ENCODE results near the gene TP53I13. TPM values are rescaled to one million over a fixed set of nuclear protein-coding genes. Genes with fewer than 3 reads are reported as not detected.

Gene TP53I13
- polyA plus RNA-seq, 2 of the 4 experiments (the other 2 are of a cell fraction), result 27.5 to 57.8 TPM

GRCh38 chr17:29611351-29612093, 43.0 kb downstream of the TP53I13 start (continued):
- TF ChIP-seq HOXB13 (CRISPR knock-in tag; IDR thresholded peaks at IDR 0.05; ENCODE audit: low read depth), result no peak
- TF ChIP-seq, protein P1, sequence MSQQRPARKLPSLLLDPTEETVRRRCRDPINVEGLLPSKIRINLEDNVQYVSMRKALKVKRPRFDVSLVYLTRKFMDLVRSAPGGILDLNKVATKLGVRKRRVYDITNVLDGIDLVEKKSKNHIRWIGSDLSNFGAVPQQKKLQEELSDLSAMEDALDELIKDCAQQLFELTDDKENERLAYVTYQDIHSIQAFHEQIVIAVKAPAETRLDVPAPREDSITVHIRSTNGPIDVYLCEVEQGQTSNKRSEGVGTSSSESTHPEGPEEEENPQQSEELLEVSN (IDR thresholded peaks at IDR 0.05; ENCODE audit: borderline replicate concordance, low read depth), result no peak

DNA sequence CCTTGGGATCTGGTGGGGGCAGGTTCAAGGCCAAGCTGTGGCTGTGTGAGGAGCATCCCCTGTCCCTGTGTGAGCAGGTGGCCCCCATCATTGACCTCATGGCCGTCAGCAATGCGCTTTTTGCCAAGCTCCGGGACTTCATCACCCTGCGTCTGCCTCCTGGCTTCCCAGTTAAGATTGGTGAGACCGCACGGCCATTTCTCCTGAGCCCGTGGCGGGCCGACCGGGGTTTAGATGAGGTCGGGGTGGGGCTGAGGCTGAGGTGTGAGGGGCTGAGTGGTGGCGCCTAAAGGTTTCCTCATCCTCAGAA, 43.5 kb downstream of the TP53I13 start:
- ChIA-PET CTCF (interaction anchor here (0.5 to 23.2 kb wide), 5 partner anchors 16 to 196 kb away, joined by 3 to 447 read pairs (median 111); partner anchors contain the start of genes ABHD15, ANKRD13B and TP53I13), POLR2A (no interaction called here)
- TF ChIP-seq, protein P2, sequence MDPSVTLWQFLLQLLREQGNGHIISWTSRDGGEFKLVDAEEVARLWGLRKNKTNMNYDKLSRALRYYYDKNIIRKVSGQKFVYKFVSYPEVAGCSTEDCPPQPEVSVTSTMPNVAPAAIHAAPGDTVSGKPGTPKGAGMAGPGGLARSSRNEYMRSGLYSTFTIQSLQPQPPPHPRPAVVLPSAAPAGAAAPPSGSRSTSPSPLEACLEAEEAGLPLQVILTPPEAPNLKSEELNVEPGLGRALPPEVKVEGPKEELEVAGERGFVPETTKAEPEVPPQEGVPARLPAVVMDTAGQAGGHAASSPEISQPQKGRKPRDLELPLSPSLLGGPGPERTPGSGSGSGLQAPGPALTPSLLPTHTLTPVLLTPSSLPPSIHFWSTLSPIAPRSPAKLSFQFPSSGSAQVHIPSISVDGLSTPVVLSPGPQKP (IDR thresholded peaks at IDR 0.05; ENCODE audit: low read depth, low read length), result no peak
- TF ChIP-seq MAFK (IDR thresholded peaks at IDR 0.05; ENCODE audit: partially characterized antibody) (no peak), REST (IDR thresholded peaks at IDR 0.05) (no peak), HOXB5 (CRISPR knock-in tag; IDR thresholded peaks at IDR 0.05) (no peak), FOXS1 (CRISPR knock-in tag; IDR thresholded peaks at IDR 0.05) (no peak), PBX3 (IDR thresholded peaks at IDR 0.05) (no peak), RARB (CRISPR knock-in tag; IDR thresholded peaks at IDR 0.05) (no peak), PHF8 (IDR thresholded peaks at IDR 0.05; ENCODE audit: borderline replicate concordance, low read depth) (no peak), HOXB13 (CRISPR knock-in tag; IDR thresholded peaks at IDR 0.05; ENCODE audit: low read depth) (no peak), FOSL2 (IDR thresholded peaks at IDR 0.05) (no peak), FOSL2 (CRISPR knock-in tag; IDR thresholded peaks at IDR 0.05) (no peak), CBX8 (IDR thresholded peaks at IDR 0.05) (no peak), NFE2L2 (conservative IDR thresholded peaks at IDR 0.05; ENCODE audit: low read length) (no peak), HEYL (CRISPR knock-in tag; IDR thresholded peaks at IDR 0.05) (no peak)
- TF ChIP-seq, protein P1 (IDR thresholded peaks at IDR 0.05; ENCODE audit: borderline replicate concordance, low read depth), result no peak
- TF ChIP-seq, protein P3, sequence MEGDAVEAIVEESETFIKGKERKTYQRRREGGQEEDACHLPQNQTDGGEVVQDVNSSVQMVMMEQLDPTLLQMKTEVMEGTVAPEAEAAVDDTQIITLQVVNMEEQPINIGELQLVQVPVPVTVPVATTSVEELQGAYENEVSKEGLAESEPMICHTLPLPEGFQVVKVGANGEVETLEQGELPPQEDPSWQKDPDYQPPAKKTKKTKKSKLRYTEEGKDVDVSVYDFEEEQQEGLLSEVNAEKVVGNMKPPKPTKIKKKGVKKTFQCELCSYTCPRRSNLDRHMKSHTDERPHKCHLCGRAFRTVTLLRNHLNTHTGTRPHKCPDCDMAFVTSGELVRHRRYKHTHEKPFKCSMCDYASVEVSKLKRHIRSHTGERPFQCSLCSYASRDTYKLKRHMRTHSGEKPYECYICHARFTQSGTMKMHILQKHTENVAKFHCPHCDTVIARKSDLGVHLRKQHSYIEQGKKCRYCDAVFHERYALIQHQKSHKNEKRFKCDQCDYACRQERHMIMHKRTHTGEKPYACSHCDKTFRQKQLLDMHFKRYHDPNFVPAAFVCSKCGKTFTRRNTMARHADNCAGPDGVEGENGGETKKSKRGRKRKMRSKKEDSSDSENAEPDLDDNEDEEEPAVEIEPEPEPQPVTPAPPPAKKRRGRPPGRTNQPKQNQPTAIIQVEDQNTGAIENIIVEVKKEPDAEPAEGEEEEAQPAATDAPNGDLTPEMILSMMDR (IDR thresholded peaks at IDR 0.05), result no peak
- TF ChIP-seq, protein P4, sequence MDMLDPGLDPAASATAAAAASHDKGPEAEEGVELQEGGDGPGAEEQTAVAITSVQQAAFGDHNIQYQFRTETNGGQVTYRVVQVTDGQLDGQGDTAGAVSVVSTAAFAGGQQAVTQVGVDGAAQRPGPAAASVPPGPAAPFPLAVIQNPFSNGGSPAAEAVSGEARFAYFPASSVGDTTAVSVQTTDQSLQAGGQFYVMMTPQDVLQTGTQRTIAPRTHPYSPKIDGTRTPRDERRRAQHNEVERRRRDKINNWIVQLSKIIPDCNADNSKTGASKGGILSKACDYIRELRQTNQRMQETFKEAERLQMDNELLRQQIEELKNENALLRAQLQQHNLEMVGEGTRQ (IDR thresholded peaks at IDR 0.05), result no peak
- no peak overlapping the region for H3K4me2 ChIP-seq
- no peak for FAIRE-seq
- no peak for DNase-seq (ENCODE audit: low read depth in 1 of 2, low spot score in 1 of 2)
- H3K9me3 ChIP-seq, result no peaks in the 10 kb centered on the region
- H3K27ac ChIP-seq, result no peak overlapping the region
- no peak overlapping the region for H3K4me3 ChIP-seq
- ATAC-seq, result no peak
- WGBS (ENCODE audit: missing lambda C conversion rate), result 98% methylated on average over 12 of the region's 12 CpGs
- H3K4me1 ChIP-seq, result peaks cover 14% of the 10 kb centered on the region

All from A549 (cell line).